Measurements from ENCODE around the gene GMPR2. TPM values are rescaled to one million over a fixed set of nuclear protein-coding genes. Genes with fewer than 3 reads are reported as not detected.

The GMPR2 gene
- total and polyA plus RNA-seq, 2 of the 13 experiments (the other 11 are each of a cell fraction or from before 2014, with no cell fraction given): 210 to 273 TPM

DNA sequence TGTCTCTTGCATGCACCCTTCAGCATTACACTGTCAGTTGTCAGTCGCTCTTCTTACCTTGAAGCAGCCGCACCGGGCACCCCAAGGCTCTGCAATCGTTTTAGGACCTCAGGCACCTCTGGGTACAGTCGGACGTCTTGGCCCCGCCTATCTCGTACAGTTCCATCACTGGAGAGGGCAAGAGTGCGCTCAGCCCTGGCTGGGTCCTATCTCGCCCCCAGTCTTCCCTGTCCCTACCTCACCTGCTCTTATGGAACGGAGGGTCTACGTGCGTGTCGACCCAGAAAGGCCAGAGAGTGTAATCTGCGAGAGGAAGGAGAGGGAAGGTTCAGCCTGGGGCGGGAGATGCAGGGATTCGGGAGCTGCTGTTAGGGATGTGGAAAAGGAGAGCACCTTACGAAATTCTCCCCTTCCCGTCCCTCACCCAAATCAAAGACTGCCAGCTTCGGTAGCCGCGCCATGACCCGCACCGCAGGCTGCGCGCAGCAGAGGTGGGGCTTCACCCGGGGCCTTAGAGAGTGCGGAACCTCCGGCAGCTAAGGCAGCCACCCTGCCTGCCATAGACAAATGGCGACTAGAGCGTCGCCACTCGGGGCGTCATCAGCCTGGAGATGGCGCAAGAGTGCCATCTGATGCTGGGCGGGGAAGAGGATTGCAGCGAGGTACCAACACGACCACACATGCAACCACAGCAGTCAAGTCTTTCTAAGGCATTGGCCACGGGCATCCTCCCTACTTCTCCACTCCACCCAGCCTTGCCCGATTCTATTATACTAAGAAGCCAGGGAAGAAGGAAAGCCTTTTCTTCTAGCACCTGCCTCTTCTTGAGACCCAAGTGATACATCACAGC lies 17.0 kb upstream of the GMPR2 start, which contains the start of gene MDP1 (continued):
- TF ChIP-seq, protein P1, sequence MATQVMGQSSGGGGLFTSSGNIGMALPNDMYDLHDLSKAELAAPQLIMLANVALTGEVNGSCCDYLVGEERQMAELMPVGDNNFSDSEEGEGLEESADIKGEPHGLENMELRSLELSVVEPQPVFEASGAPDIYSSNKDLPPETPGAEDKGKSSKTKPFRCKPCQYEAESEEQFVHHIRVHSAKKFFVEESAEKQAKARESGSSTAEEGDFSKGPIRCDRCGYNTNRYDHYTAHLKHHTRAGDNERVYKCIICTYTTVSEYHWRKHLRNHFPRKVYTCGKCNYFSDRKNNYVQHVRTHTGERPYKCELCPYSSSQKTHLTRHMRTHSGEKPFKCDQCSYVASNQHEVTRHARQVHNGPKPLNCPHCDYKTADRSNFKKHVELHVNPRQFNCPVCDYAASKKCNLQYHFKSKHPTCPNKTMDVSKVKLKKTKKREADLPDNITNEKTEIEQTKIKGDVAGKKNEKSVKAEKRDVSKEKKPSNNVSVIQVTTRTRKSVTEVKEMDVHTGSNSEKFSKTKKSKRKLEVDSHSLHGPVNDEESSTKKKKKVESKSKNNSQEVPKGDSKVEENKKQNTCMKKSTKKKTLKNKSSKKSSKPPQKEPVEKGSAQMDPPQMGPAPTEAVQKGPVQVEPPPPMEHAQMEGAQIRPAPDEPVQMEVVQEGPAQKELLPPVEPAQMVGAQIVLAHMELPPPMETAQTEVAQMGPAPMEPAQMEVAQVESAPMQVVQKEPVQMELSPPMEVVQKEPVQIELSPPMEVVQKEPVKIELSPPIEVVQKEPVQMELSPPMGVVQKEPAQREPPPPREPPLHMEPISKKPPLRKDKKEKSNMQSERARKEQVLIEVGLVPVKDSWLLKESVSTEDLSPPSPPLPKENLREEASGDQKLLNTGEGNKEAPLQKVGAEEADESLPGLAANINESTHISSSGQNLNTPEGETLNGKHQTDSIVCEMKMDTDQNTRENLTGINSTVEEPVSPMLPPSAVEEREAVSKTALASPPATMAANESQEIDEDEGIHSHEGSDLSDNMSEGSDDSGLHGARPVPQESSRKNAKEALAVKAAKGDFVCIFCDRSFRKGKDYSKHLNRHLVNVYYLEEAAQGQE (IDR thresholded peaks at IDR 0.05; ENCODE audit: borderline replicate concordance in 1 of 2, low read depth in 1 of 2, low read length in 2 of 2): peak in 1 of 2 experiments; percentile 71; a peak in 1 of 4 replicates
- TF ChIP-seq TBX3 (IDR thresholded peaks at IDR 0.05; ENCODE audit: borderline replicate concordance): peak; percentile 57; the same call in 1 of the 2 replicates
- peak; percentile 89 for TF ChIP-seq TFDP2 (CRISPR knock-in tag; IDR thresholded peaks at IDR 0.05)
- peak; percentile 70; the same call in 1 of the 2 replicates for TF ChIP-seq RFX5 (IDR thresholded peaks at IDR 0.05; ENCODE audit: low read depth, low read length)
- peak; percentile 20; the same call in 1 of the 2 replicates for TF ChIP-seq ZNF281 (CRISPR knock-in tag; IDR thresholded peaks at IDR 0.05; ENCODE audit: borderline replicate concordance)
- TF ChIP-seq THAP11 (CRISPR knock-in tag; IDR thresholded peaks at IDR 0.05): peak; percentile 96
- TF ChIP-seq, protein P2, sequence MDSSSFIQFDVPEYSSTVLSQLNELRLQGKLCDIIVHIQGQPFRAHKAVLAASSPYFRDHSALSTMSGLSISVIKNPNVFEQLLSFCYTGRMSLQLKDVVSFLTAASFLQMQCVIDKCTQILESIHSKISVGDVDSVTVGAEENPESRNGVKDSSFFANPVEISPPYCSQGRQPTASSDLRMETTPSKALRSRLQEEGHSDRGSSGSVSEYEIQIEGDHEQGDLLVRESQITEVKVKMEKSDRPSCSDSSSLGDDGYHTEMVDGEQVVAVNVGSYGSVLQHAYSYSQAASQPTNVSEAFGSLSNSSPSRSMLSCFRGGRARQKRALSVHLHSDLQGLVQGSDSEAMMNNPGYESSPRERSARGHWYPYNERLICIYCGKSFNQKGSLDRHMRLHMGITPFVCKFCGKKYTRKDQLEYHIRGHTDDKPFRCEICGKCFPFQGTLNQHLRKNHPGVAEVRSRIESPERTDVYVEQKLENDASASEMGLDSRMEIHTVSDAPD (CRISPR knock-in tag; IDR thresholded peaks at IDR 0.05): peak; percentile 94; the same call in 1 of the 2 replicates
- no peak for TF ChIP-seq SMARCC2 (IDR thresholded peaks at IDR 0.05)
- TF ChIP-seq THAP8 (CRISPR knock-in tag; IDR thresholded peaks at IDR 0.05; ENCODE audit: borderline replicate concordance): no peak
- peak; percentile 94 for TF ChIP-seq STAG1 (CRISPR knock-in tag; IDR thresholded peaks at IDR 0.05)
- TF ChIP-seq ZMYM2 (CRISPR knock-in tag; IDR thresholded peaks at IDR 0.05): no peak
- TF ChIP-seq SETDB1 (CRISPR knock-in tag; IDR thresholded peaks at IDR 0.05; ENCODE audit: borderline replicate concordance): no peak
- TF ChIP-seq ZFP36L1 (CRISPR knock-in tag; IDR thresholded peaks at IDR 0.05): peak; percentile 99
- TF ChIP-seq FOXA3 (CRISPR knock-in tag; IDR thresholded peaks at IDR 0.05): peak; percentile 92
- TF ChIP-seq CHCHD3 (CRISPR knock-in tag; IDR thresholded peaks at IDR 0.05): 0 out of 2 replicates have a peak, but pooled peaks have one; percentile 31
